ENCODE measurements around the gene PIK3R5.
"Not testable (repeated sequence)": the region's sequence is repeated elsewhere in the genome, so short reads cannot be mapped to it uniquely, and the experiment has no call there.

DNA sequence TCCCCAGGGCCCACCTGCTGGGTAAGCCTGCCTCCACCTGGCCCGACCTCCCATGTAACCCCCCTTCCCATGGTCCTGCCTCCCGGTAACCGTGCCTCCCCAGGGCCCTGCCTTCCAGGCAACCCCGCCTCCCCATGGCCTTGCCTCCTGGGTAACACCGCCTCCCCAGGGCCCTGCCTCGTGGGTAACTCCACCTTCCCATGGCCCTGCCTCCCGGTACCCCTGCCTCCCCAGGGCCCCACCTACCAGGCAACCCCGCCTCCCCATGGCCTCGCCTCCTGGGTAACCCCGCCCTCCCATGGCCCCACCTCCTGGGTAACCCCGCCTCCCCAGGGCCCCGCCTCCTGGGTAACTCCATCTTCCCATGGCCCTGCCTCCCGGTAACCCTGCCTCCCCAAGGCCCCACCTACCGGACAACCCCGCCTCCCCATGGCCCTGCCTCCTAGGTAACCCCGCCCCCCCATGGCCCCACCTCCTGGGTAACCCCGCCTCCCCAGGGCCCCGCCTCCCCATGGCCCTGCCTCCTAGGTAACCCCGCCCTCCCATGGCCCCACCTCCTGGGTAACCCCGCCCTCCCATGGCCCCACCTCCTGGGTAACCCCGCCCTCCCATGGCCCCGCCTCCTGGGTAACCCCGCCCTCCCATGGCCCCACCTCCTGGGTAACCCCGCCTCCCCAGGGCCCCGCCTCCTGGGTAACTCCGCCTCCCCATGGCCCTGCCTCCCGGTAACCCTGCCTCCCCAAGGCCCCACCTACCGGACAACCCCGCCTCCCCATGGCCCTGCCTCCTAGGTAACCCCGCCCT lies 80.1 kb downstream of the PIK3R5 start:
- TF ChIP-seq, protein P1, sequence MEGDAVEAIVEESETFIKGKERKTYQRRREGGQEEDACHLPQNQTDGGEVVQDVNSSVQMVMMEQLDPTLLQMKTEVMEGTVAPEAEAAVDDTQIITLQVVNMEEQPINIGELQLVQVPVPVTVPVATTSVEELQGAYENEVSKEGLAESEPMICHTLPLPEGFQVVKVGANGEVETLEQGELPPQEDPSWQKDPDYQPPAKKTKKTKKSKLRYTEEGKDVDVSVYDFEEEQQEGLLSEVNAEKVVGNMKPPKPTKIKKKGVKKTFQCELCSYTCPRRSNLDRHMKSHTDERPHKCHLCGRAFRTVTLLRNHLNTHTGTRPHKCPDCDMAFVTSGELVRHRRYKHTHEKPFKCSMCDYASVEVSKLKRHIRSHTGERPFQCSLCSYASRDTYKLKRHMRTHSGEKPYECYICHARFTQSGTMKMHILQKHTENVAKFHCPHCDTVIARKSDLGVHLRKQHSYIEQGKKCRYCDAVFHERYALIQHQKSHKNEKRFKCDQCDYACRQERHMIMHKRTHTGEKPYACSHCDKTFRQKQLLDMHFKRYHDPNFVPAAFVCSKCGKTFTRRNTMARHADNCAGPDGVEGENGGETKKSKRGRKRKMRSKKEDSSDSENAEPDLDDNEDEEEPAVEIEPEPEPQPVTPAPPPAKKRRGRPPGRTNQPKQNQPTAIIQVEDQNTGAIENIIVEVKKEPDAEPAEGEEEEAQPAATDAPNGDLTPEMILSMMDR (IDR thresholded peaks at IDR 0.05; ENCODE audit: poor library complexity, severe bottlenecking), result not testable (repeated sequence)
- TF ChIP-seq RAD21 (conservative IDR thresholded peaks at IDR 0.05); POLR2AphosphoS5 (IDR thresholded peaks at IDR 0.05): not testable (repeated sequence)

Measured in neural cell (in vitro differentiated cells).